ENCODE measurements around the gene SLC47A2. TPM values are rescaled to one million over a fixed set of nuclear protein-coding genes. Genes with fewer than 3 reads are reported as not detected.
A peak's percentile ranks its signal among the peaks of the same experiment; 100 is the strongest.

Gene SLC47A2
- total RNA-seq, 1 donor from 2014 or later = not detected

DNA sequence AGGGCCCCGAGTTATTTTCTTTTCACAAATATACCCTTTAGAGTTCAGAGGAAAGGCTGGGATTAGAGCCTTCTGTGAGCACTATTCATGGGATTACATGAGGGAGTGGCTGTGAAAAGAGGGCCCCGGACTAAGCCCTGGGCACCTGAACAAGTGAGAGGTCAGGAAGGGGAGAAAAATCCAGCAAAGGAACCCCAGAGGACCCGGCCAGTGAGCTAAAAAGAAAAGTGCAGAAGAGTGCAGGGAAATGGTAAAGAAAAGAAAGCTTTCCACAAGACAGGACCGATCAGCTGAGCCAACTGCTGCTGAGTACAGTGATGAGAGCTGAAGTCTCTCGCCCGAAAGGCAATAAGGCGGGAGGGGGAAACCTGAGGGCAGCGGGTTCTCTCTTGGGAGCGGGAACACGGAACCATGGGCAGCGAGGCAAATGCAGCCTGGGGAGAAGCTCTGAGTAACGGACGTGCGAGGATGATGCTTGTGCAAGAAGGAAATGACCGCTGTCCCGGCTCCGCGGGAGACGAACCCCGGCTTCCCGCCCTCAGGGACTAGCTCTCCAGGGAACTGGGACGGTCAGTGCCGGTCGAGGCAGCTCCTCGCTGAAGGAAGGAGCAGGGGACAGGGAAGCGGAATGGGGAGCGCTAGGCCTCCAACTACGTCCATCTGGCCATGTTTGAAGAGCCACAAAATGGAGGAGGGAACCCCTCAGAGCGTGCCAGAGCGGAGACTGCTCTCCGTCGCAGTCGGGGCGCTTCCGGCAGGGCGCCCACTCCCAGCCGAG is 68.5 kb downstream of the SLC47A2 start:
- ATAC-seq = peak; percentile 58
- H3K4me3 ChIP-seq = peak overlapping the region; percentile 74
- peak overlapping the region; percentile 93 for H3K27ac ChIP-seq
- no peak for TF ChIP-seq CTCF (IDR thresholded peaks at IDR 0.05)
- peak; percentile 86 for DNase-seq
- H3K9me3 ChIP-seq = no peaks in the 10 kb centered on the region
- H3K36me3 ChIP-seq = peaks cover 5% of the 10 kb centered on the region
- intact Hi-C loops (cut with DNase I) = no loop called here
- no peaks in the 10 kb centered on the region for H3K27me3 ChIP-seq
- H3K4me1 ChIP-seq = peaks cover 31% of the 10 kb centered on the region

DNA sequence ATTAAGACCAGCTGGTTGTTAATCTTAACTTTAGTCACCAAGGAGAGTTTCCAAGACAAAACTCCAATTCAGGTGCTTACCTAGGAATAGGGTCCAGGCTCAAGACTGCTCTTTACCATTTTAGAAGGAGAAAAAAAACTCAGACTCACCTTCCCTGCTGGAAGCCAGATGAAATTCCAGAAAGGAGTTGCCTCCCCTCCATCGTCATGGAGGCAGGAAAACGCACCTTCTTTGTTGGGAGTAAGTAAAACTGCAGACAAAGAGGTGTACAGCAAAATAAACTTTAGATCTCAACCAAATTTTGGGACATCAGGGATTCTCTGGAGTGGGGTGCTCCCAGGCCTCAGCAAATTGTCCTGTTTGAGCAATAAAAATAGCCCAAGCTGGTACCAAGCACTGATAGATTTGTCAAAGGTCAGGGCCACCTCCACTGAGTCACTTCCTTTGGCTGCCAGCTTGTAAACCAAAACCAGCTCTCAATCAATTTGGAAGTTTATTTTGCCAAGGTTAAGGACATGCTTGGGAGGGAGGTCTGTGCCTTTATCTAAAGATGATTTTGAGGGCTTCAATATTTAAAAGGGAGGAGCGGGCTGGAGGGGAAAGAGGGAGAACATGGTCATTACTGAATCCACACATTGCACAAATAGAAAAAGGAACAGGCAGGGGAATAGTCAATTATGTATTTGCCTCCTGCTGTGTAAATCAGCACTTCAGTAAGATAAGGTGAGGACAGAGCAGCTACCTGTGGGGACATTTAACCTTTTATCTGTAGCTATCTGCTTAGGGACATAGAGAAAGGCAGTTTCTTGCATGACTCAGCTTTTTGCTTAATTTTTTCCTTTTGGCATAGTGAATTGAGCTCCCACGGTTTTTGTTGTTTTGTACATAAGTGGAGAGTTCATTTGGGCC is 69.3 kb downstream of the SLC47A2 start:
- no peaks in the 10 kb centered on the region for H3K36me3 ChIP-seq
- H3K4me1 ChIP-seq = peaks cover 23% of the 10 kb centered on the region
- H3K27ac ChIP-seq = peak overlapping the region; percentile 93
- TF ChIP-seq CTCF (IDR thresholded peaks at IDR 0.05) = no peak
- DNase-seq (no peak), ATAC-seq (no peak)
- peak overlapping the region; percentile 74 for H3K4me3 ChIP-seq
- no peaks in the 10 kb centered on the region for H3K9me3 ChIP-seq
- intact Hi-C loops (cut with DNase I) = no loop called here
- H3K27me3 ChIP-seq = no peaks in the 10 kb centered on the region

DNA sequence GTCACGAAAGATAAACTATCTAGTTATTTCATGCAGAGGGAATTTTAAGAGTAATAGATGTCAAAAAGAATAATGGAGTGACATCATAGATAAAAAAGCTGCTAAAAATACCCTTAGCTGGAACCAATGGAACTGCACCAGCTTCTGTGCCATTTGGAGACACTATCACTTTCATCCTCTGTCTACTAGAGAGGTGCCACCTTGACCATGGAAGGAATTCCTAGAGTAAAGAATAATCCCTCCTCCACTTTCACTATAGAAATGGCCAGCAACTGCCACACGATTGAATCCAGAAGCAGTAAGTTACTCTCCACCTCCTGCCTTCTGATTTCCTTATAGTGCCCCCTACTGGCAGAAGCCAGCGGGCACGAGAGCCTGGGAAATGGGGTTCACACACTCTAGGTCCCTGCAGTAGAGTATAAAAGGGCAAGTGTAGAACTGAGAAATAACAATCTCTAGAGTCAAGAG is 70.6 kb downstream of the SLC47A2 start:
- no peak overlapping the region for H3K27ac ChIP-seq
- H3K4me1 ChIP-seq = peaks cover 13% of the 10 kb centered on the region

DNA sequence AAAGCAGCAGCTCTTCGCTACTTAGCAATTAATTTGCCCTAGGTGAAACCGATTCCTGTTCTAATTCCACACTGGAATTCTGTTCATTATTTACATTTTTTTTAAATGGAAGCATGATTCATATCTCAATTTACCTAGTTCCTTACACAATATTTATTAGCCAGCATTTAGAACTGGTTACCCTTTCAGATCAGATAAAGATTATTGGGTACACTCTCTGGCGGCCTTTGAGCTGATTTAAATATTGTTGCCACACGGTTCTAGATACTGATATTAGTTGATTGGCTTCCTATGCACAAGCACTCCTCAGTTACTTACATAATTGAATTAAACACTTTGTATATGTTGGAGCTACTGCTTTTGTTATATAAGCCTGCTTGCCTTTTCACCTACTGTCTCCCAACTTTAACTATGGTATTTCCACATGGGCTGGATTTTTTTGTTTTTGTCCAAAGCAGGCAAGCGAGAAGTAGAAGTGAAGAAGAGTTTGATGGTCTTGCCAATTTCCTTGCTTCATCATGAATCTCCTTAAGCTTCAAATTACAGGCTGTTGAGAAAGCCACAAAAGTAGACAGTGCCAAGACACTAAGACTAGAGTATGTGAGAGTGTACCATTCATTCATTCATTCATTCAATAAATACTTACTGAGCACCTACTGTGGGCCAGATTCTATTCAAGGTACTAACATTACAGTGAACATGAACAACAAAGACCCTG is 71.7 kb downstream of the SLC47A2 start:
- DNase-seq = no peak
- H3K4me3 ChIP-seq = no peak overlapping the region
- no peak for TF ChIP-seq CTCF (IDR thresholded peaks at IDR 0.05)
- intact Hi-C loops (cut with DNase I) = no loop called here
- ATAC-seq = no peak
- no peaks in the 10 kb centered on the region for H3K27me3 ChIP-seq
- H3K4me1 ChIP-seq = peaks cover 13% of the 10 kb centered on the region
- H3K27ac ChIP-seq = no peak overlapping the region
- no peaks in the 10 kb centered on the region for H3K36me3 ChIP-seq
- no peaks in the 10 kb centered on the region for H3K9me3 ChIP-seq

More for the DNA sequence above, 70.6 kb downstream of the SLC47A2 start:
- ATAC-seq (peak; percentile 7), DNase-seq (peak; percentile 73)
- Histone ChIP-seq H3K9me3 (no peaks in the 10 kb centered on the region), H3K36me3 (no peaks in the 10 kb centered on the region), H3K4me3 (no peak overlapping the region), H3K27me3 (no peaks in the 10 kb centered on the region)
- intact Hi-C loops (cut with DNase I) = no loop called here
- peak; percentile 73 for TF ChIP-seq CTCF (IDR thresholded peaks at IDR 0.05)

- no peak for TF ChIP-seq CTCF (IDR thresholded peaks at IDR 0.05)
- Histone ChIP-seq H3K27ac (no peak overlapping the region), H3K9me3 (no peaks in the 10 kb centered on the region), H3K36me3 (no peaks in the 10 kb centered on the region), H3K4me3 (no peak overlapping the region), H3K27me3 (no peaks in the 10 kb centered on the region), H3K4me1 (peaks cover 7% of the 10 kb centered on the region)
- ATAC-seq (no peak), DNase-seq (no peak)
- intact Hi-C loops (cut with DNase I) = no loop called here
Observed at GRCh38 chr17:19642373-19642893, 74.0 kb downstream of the SLC47A2 start.

Data from upper lobe of right lung (tissue), 1 donor.